B cell (primary cell): ENCODE measurements around the gene MAFB. TPM values are rescaled to one million over a fixed set of nuclear protein-coding genes. Genes with fewer than 3 reads are reported as not detected.

Experiments
- ATAC-seq: fragments of 200-7000 bp; cut with Tn5 transposase; one replicate; pipeline ENCODE4 v1.10.0; 2021; ENCODE audit warnings: low read depth, mild to moderate bottlenecking, moderate number of reproducible peaks, moderate library complexity
- CTCF ChIA-PET: fragments of 350-600 bp; sonication (Branson Sonifier 250); formaldehyde crosslinking; loops from one replicate; lab custom pipeline; 2021; ENCODE audit warnings: antibody characterized with exemption, inconsistent platforms; lab: Charles Lee
- POLR2A ChIA-PET: fragments of 350-600 bp; sonication (Branson Sonifier 250); formaldehyde crosslinking; loops from one replicate; lab custom pipeline; 2021; ENCODE audit warnings: antibody characterized with exemption; lab: Charles Lee
- DNase-seq: peaks from one replicate; pipeline ENCODE4 v3.0.0; 2013
- H2AFZ ChIP-seq: 2 replicates; pipeline ENCODE4 v1.6.1; 2012; ENCODE audit warnings: mild to moderate bottlenecking, low read depth, low read length; ENCODE audit not compliant: insufficient read depth, poor library complexity, severe bottlenecking
- H3K27ac ChIP-seq, 2 donors: 1 replicate in 1 of 2; 2 replicates in 1 of 2; pipeline ENCODE4 v1.5.1; 2012 to 2013; ENCODE audit warnings: low read length in 2 of 2, mild to moderate bottlenecking in 2 of 2, moderate library complexity in 1 of 2
- H3K27me3 ChIP-seq, 4 experiments: fragments of 200-600 bp in 1 of 4; sonication (generic) in 1 of 4; replicated peaks in 1 of 4; 1 replicate in 2 of 4; 2 replicates in 2 of 4; pipeline versions ENCODE4 v1.6.1 to v1.7.0; 2013 to 2016; ENCODE audit warnings: low read length in 3 of 4, mild to moderate bottlenecking in 2 of 4, mixed read lengths in 1 of 4, moderate library complexity in 1 of 4; ENCODE audit not compliant: insufficient read depth in 4 of 4, control insufficient read depth in 3 of 4; ENCODE audit errors: control extremely low read depth in 1 of 4
- H3K36me3 ChIP-seq, 2 experiments: replicated peaks in 1 of 2; 1 replicate in 1 of 2; 2 replicates in 1 of 2; pipeline versions ENCODE4 v1.6.1 to v1.7.1; 2013; ENCODE audit warnings: low read length in 1 of 2; ENCODE audit not compliant: insufficient read depth in 2 of 2, control insufficient read depth in 1 of 2; ENCODE audit errors: control extremely low read depth in 1 of 2, extremely low read depth in 1 of 2
- H3K4me1 ChIP-seq, 2 donors: fragments of 200-600 bp in 1 of 2; sonication (generic) in 1 of 2; 1 replicate in 1 of 2; 2 replicates in 1 of 2; pipeline versions ENCODE4 v1.5.1 to v1.6.1; 2013 to 2017; ENCODE audit warnings: low read length in 2 of 2; ENCODE audit not compliant: control insufficient read depth in 2 of 2, insufficient read depth in 2 of 2
- H3K4me2 ChIP-seq: replicated peaks from 2 replicates; pipeline ENCODE3; 2012; ENCODE audit warnings: mild to moderate bottlenecking, low read depth, low read length; ENCODE audit not compliant: poor library complexity, severe bottlenecking
- H3K4me3 ChIP-seq, 5 experiments: fragments of 200-600 bp in 1 of 5; sonication (generic) in 1 of 5; 1 replicate in 3 of 5; 2 replicates in 2 of 5; pipeline versions ENCODE4 v1.5.1 to v1.7.0; 2011 to 2016; ENCODE audit warnings: low read length in 4 of 5, mild to moderate bottlenecking in 4 of 5, low read depth in 2 of 5, control low read depth in 1 of 5, moderate library complexity in 1 of 5; ENCODE audit not compliant: insufficient read depth in 1 of 5; ENCODE audit errors: control extremely low read depth in 1 of 5, extremely low read depth in 1 of 5
- H3K79me2 ChIP-seq: fragments of 200-600 bp; sonication (generic); one replicate; pipeline ENCODE4 v1.6.0; 2016; ENCODE audit warnings: low read length; ENCODE audit not compliant: control insufficient read depth, insufficient read depth
- H3K9ac ChIP-seq: fragments of 200-600 bp; sonication (generic); 2 replicates; pipeline ENCODE4 v1.6.1; 2017; ENCODE audit warnings: mild to moderate bottlenecking, low read length, moderate library complexity
- H3K9me3 ChIP-seq, 3 donors: one replicate each; pipeline versions ENCODE4 v1.6.1 to v1.7.1; 2013; ENCODE audit warnings: low read length in 2 of 3; ENCODE audit not compliant: control insufficient read depth in 2 of 3, insufficient read depth in 1 of 3; ENCODE audit errors: control extremely low read depth in 1 of 3
- H4K20me1 ChIP-seq: 2 replicates; pipeline ENCODE4 v1.6.0; 2012; ENCODE audit warnings: mild to moderate bottlenecking, low read length; ENCODE audit not compliant: insufficient read depth, control insufficient read depth, poor library complexity, severe bottlenecking
- H3K27ac Mint-ChIP-seq: one replicate; pipeline ENCODE4 v1.8.0; 2021; ENCODE audit warnings: mixed read lengths
- H3K27me3 Mint-ChIP-seq: one replicate; pipeline ENCODE4 v1.8.0; 2021; ENCODE audit warnings: mixed read lengths
- H3K4me1 Mint-ChIP-seq: one replicate; pipeline ENCODE4 v1.8.0; 2021; ENCODE audit warnings: mixed read lengths
- H3K4me3 Mint-ChIP-seq: one replicate; pipeline ENCODE4 v1.8.0; 2021; ENCODE audit warnings: mixed read lengths
- H3K9me3 Mint-ChIP-seq: one replicate; pipeline ENCODE4 v1.8.0; 2022; ENCODE audit warnings: mixed read lengths; ENCODE audit not compliant: insufficient read depth
- CTCF ChIP-seq: fragments of 200-600 bp; IDR thresholded peaks from one replicate; pipeline ENCODE4 v1.8.0; 2022; ENCODE audit warnings: antibody characterized with exemption, mild to moderate bottlenecking
- EZH2 ChIP-seq: IDR thresholded peaks from 2 replicates; pipeline ENCODE4 v1.6.1; 2012; ENCODE audit warnings: borderline replicate concordance, low read depth, mild to moderate bottlenecking, moderate library complexity, low read length; ENCODE audit not compliant: insufficient read depth, poor library complexity, severe bottlenecking
- WGBS: methylation state at CpG from one replicate; pipeline ENCODE4 v1.1.5; 2013; ENCODE audit warnings: missing lambda C conversion rate; ENCODE audit not compliant: insufficient coverage; 5-methylcytosine and 5-hydroxymethylcytosine counted together
- intact Hi-C: fragments of 100-400 bp; cut with micrococcal nuclease; formaldehyde crosslinking; loops from one replicate; pipeline ENCODE4 v1.10.0; 2022
- polyA plus RNA-seq: library from polyadenylated mRNA; depleted of rRNA; stranded (reverse); fragments of >200 nt; gene quantifications from 2 replicates; pipeline ENCODE4 v1.2.3, GENCODE V29; 2012
- total RNA-seq, 2 donors: library from RNA; stranded (reverse); fragments of 120-200 nt in 1 of 2; gene quantifications; 1 replicate in 1 of 2; 2 replicates in 1 of 2; pipeline versions ENCODE4 v1.2.3 to v1.2.4, GENCODE V29; 2013 to 2022

Gene MAFB
- total and polyA plus RNA-seq, 2 donors (not counting 1 experiment from before 2014, with no cell fraction given): 1.6 to 1.8 TPM

- H3K27ac Mint-ChIP-seq: no peak overlapping the region
- ATAC-seq: no peak
- intact Hi-C loops: no loop called here
- no peak overlapping the region for H3K4me3 Mint-ChIP-seq
- ChIA-PET CTCF (no interaction called here), POLR2A (no interaction called here)
- no peak overlapping the region for H3K4me3 ChIP-seq
- H3K4me1 Mint-ChIP-seq: no peaks in the 10 kb centered on the region
- H3K27me3 ChIP-seq: peaks cover 0 to 3% (median 0%) of the 10 kb centered on the region in 4 experiments
- no peaks in the 10 kb centered on the region for H4K20me1 ChIP-seq
- no peak for DNase-seq
- peaks cover 0 to 5% (median 0%) of the 10 kb centered on the region in 3 donors for H3K9me3 ChIP-seq
- no peak for TF ChIP-seq EZH2
- no peak for TF ChIP-seq CTCF
- no peaks in the 10 kb centered on the region for H3K79me2 ChIP-seq
- no peak overlapping the region for H3K9ac ChIP-seq
- H3K27me3 Mint-ChIP-seq: peaks cover 19% of the 10 kb centered on the region
- 40% methylated on average over 2 of the region's 2 CpGs for WGBS
- H3K27ac ChIP-seq: no peak overlapping the region
- no peaks in the 10 kb centered on the region for H3K36me3 ChIP-seq
- H3K4me2 ChIP-seq: no peak overlapping the region
- no peaks in the 10 kb centered on the region for H3K4me1 ChIP-seq
- H2AFZ ChIP-seq: no peak overlapping the region
- H3K9me3 Mint-ChIP-seq: no peaks in the 10 kb centered on the region
Observed at GRCh38 chr20:40641202-40641601, 47.8 kb downstream of the MAFB start.

- Histone ChIP-seq H4K20me1 (no peaks in the 10 kb centered on the region), H2AFZ (no peak overlapping the region), H3K27ac (no peak overlapping the region), H3K9me3 (peaks cover 0 to 5% (median 0%) of the 10 kb centered on the region in 3 donors), H3K4me3 (no peak overlapping the region), H3K27me3 (peaks cover 0 to 3% (median 0%) of the 10 kb centered on the region in 4 experiments), H3K79me2 (no peaks in the 10 kb centered on the region), H3K4me1 (no peaks in the 10 kb centered on the region), H3K9ac (no peak overlapping the region), H3K4me2 (no peak overlapping the region), H3K36me3 (no peaks in the 10 kb centered on the region)
- ChIA-PET POLR2A (no interaction called here), CTCF (no interaction called here)
- intact Hi-C loops: no loop called here
- DNase-seq (no peak), ATAC-seq (no peak)
- WGBS: no CpG with 5 or more reads among the region's 2 CpGs
- no peak overlapping the region for H3K4me3 Mint-ChIP-seq
- TF ChIP-seq CTCF (no peak), EZH2 (no peak)
- H3K4me1 Mint-ChIP-seq: no peaks in the 10 kb centered on the region
- peaks cover 18% of the 10 kb centered on the region for H3K27me3 Mint-ChIP-seq
- no peaks in the 10 kb centered on the region for H3K9me3 Mint-ChIP-seq
- no peak overlapping the region for H3K27ac Mint-ChIP-seq
Observed at GRCh38 chr20:40640667-40641066, 48.4 kb downstream of the MAFB start.
